Activated naive CD4-positive, alpha-beta T cell treated with anti-CD3 and anti-CD28 coated beads, Interleukin-2, amount 50 U/mL, for 16 hours (primary cell): ENCODE data around the gene BRICD5.
"Not testable (repeated sequence)": the region's sequence is repeated elsewhere in the genome, so short reads cannot be mapped to it uniquely, and the experiment has no call there.

Experiments used
- DNase-seq: peaks from one replicate; pipeline ENCODE4 v3.0.0-alpha.2; 2020

The BRICD5 gene

GRCh38 chr16:2210386-2211365 is at the start of gene BRICD5:
Gene BRICD5 (minus strand): TSS chr16:2210863. CDS start chr16:2210833, 30 bp downstream.
- no peak for DNase-seq

GRCh38 chr16:2260250-2260649 is 49.6 kb upstream of the BRICD5 start:
- no peak for DNase-seq

- not testable (repeated sequence) for DNase-seq
Observed at GRCh38 chr16:2258530-2258929, 47.9 kb upstream of the BRICD5 start.

- DNase-seq, result no peak
Observed at GRCh38 chr16:2257726-2258125, 47.1 kb upstream of the BRICD5 start.

GRCh38 chr16:2256531-2257140 is 46.0 kb upstream of the BRICD5 start:
- DNase-seq, result no peak

- no peak for DNase-seq
Observed at GRCh38 chr16:2253293-2253692, 42.6 kb upstream of the BRICD5 start.

- no peak for DNase-seq
Observed at GRCh38 chr16:2252806-2253148, 42.1 kb upstream of the BRICD5 start.

- DNase-seq, result peak; percentile 71
Observed at GRCh38 chr16:2251296-2252111, 40.8 kb upstream of the BRICD5 start, which contains the start of gene ECI1. Gene ECI1 (minus strand): TSS chr16:2251587. CDS start chr16:2251566, 21 bp downstream.

GRCh38 chr16:2250652-2251295 is 40.1 kb upstream of the BRICD5 start:
- peak; percentile 59 for DNase-seq

- DNase-seq, result no peak
Observed at GRCh38 chr16:2246301-2246885, 35.7 kb upstream of the BRICD5 start.

GRCh38 chr16:2244926-2245795 is 34.5 kb upstream of the BRICD5 start:
- DNase-seq, result no peak

GRCh38 chr16:2244301-2244700 is 33.6 kb upstream of the BRICD5 start:
- no peak for DNase-seq

- DNase-seq, result no peak
Observed at GRCh38 chr16:2243781-2244180, 33.1 kb upstream of the BRICD5 start.

GRCh38 chr16:2243031-2243528 is 32.4 kb upstream of the BRICD5 start:
- DNase-seq, result no peak

- DNase-seq, result no peak
Observed at GRCh38 chr16:2242598-2242997, 31.9 kb upstream of the BRICD5 start.

- DNase-seq, result not testable (repeated sequence)
Observed at GRCh38 chr16:2240331-2240730, 29.7 kb upstream of the BRICD5 start.

- no peak for DNase-seq
Observed at GRCh38 chr16:2238838-2239675, 28.4 kb upstream of the BRICD5 start.

- DNase-seq, result no peak
Observed at GRCh38 chr16:2238150-2238837, 27.6 kb upstream of the BRICD5 start.

- no peak for DNase-seq
Observed at GRCh38 chr16:2237493-2238149, 27.0 kb upstream of the BRICD5 start.
